ENCODE results near the gene ZNF215.

DNA sequence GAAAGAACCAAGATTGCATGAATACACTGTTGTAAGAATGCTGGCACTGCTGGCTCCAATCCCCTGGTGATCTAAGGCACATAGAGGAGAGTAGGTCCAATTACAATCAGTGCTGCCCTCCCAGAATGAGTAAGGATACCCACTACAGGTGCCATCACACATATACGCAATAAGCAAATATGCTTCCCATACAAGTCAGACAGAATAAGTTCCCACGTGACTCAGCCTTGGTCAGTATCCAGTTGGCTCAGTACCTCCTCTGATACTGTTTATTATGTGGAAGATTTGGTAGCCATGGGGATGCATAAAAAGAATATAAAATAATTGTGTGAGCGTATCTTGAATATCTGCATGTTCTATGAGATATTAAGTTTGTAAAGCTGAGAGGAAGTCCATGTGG, 14.3 kb upstream of the ZNF215 start:
- TF ChIP-seq, protein P1, sequence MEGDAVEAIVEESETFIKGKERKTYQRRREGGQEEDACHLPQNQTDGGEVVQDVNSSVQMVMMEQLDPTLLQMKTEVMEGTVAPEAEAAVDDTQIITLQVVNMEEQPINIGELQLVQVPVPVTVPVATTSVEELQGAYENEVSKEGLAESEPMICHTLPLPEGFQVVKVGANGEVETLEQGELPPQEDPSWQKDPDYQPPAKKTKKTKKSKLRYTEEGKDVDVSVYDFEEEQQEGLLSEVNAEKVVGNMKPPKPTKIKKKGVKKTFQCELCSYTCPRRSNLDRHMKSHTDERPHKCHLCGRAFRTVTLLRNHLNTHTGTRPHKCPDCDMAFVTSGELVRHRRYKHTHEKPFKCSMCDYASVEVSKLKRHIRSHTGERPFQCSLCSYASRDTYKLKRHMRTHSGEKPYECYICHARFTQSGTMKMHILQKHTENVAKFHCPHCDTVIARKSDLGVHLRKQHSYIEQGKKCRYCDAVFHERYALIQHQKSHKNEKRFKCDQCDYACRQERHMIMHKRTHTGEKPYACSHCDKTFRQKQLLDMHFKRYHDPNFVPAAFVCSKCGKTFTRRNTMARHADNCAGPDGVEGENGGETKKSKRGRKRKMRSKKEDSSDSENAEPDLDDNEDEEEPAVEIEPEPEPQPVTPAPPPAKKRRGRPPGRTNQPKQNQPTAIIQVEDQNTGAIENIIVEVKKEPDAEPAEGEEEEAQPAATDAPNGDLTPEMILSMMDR (IDR thresholded peaks at IDR 0.05; ENCODE audit: low read depth, low read length) = no peak
- no peak for TF ChIP-seq MYC (IDR thresholded peaks at IDR 0.05; ENCODE audit: low read depth, low read length)
